Measurements from ENCODE around the gene NCK1.

DNA sequence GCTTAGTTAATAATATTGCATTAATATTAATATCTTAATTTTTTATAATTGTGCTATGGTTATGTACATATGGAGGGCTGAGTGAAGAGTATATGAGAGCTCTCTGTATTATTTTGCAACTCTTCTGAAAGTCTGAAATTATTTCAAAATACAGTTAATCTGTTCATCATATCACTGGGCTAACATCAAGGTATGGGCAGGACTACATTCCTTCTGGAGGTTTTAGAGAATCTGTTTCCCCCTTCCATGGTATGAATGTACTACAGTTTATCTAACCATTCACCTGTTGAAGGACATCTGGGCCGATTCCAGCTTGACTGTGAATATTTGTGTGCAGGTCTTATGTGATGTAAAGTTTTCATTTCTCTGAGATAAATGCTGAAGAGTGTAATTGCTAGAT, 100.9 kb downstream of the NCK1 start:
- no peak for TF ChIP-seq CTCF (IDR thresholded peaks at IDR 0.05)
- no peak for TF ChIP-seq POLR2A (IDR thresholded peaks at IDR 0.05)
